HTERT RPE-1 (cell line): ENCODE data around the gene DIABLO.
"Not testable (repeated sequence)": the region's sequence is repeated elsewhere in the genome, so short reads cannot be mapped to it uniquely, and the experiment has no call there.

Experiments
- in situ Hi-C: fragments of 300-500 bp; cut with MboI; formaldehyde crosslinking; loops from 4 replicates; pipeline ENCODE4 v1.14.3; 2020; ENCODE audit warnings: low sequenced_read_pairs

DIABLO gene

GRCh38 chr12:122215771-122216170, 10.1 kb downstream of the DIABLO start:
- in situ Hi-C loops: no loop called here

GRCh38 chr12:122208073-122208820, 17.6 kb downstream of the DIABLO start:
- in situ Hi-C loops: no loop called here

GRCh38 chr12:122207391-122207790, 18.5 kb downstream of the DIABLO start:
- in situ Hi-C loops: no loop called here

- in situ Hi-C loops: no loop called here
These were observed 18.9 kb downstream of the DIABLO start for GRCh38 chr12:122206976-122207375.

- in situ Hi-C loops: no loop called here
These were observed 19.6 kb downstream of the DIABLO start for GRCh38 chr12:122206111-122206881.

- in situ Hi-C loops: no loop called here
These were observed 20.6 kb downstream of the DIABLO start for GRCh38 chr12:122205053-122205925.

DNA sequence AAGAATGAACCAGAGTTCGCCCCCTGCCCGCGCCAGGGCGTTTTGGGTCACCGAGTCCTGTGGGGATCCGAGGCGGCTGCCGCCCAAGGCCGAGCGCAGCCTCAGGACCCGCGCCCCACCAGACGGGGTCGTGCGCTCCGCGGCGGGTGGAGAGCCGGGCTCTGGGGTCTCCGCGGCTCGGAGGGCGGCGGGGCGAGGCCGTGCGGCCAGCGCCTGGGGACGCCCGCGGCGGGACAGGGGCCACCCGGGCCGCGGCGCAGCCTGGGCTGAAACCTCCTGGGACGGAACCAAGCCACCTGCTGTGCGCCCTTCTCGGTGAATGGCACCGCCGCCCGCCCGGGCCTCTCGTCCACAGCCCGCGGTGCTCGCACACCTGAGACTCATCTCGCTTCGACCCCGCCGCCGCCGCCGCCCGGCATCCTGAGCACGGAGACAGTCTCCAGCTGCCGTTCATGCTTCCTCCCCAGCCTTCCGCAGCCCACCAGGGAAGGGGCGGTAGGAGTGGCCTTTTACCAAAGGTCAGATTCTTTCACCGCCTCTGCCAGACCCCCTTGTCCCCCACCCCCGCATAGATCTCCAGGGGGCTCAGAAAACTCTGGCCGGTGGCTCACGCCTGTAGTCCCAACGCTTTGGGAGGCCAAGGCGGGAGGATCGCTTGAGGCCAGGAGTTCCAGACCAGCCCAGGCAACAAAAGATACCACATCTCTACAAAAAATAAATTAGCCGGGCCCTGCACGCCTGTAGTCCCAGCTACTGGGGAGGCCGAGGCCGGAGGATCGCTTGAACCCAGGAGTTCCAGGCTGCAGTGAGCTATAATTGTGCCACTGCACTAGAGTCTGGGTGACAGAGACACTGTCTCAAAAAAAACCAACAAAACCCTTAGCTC, 21.4 kb downstream of the DIABLO start:
- in situ Hi-C loops: no loop called here

GRCh38 chr12:122203301-122204166, 22.3 kb downstream of the DIABLO start, which contains the start of gene B3GNT4:
Gene B3GNT4 (plus strand): TSS chr12:122203709. CDS start chr12:122204619, 910 bp downstream.
- in situ Hi-C loops: no loop called here

- in situ Hi-C loops: not testable (repeated sequence)
These were observed 23.0 kb downstream of the DIABLO start for GRCh38 chr12:122202811-122203210.

- in situ Hi-C loops: no loop called here
These were observed 23.8 kb downstream of the DIABLO start for GRCh38 chr12:122202017-122202416.

DNA sequence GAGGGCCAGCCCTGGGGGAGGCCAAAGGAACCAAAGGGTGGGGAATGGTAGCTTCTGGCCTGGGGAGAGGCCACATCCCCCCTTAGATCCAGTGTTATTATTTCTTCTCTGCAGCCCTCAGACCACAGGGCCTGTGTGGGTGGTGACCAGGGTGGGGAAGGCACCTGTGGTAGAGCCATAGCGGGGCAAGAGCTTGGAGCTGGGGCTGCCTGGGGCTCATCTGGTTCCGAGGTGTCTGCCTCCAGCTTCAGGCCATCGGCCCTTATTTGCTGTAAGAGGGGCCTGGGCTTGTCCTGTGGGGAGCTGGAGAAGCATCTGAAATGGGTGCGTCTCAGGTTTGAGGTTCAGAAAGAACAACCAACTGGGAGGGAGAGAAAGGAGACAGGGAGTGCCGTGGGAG, 24.5 kb downstream of the DIABLO start:
- in situ Hi-C loops: no loop called here

GRCh38 chr12:122200541-122201175, 25.2 kb downstream of the DIABLO start:
- in situ Hi-C loops: no loop called here

GRCh38 chr12:122199484-122200355, 26.1 kb downstream of the DIABLO start:
- in situ Hi-C loops: no loop called here

DNA sequence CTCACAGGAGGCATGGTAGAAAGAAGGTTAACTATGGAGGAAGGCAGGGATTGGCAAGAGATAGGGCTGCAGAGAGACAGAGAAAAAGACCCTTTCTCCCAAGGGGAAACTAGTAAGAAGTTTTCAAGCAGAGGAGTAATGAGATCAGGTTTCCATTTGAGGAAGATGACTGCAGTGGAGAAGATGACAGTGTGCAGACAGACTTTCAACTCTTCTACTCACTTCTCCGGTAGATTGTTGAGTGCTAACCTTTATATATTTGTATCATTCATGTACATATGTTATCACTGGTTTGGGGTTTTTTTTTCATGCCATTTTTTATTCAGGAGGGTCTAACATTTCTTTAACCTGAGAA, 28.3 kb downstream of the DIABLO start:
- in situ Hi-C loops: no loop called here

GRCh38 chr12:122195405-122195804, 30.4 kb downstream of the DIABLO start:
- in situ Hi-C loops: no loop called here

- in situ Hi-C loops: no loop called here
These were observed 31.0 kb downstream of the DIABLO start for GRCh38 chr12:122194804-122195203.

DNA sequence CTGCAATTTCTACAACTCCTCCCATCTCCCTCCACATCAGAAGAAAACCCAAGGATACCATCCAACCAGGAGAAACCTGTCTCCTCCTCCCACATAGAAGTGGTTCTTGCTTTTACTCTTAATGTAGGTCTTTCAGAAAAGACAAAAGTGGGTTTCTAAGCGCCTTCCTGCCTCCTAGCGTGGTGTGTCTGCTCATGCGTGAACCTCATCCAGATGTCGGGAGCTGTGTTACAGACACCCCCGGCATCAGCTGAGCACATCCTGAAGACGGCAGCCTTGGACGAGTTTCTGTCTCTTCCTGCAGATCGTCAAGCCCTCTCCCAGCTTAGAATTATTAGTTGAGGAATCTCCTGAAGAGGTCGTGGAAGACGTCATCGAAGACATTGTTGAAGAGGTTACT, 33.4 kb downstream of the DIABLO start:
- in situ Hi-C loops: no loop called here
